HepG2 (cell line): ENCODE data around the gene TXNDC2. TPM values are rescaled to one million over a fixed set of nuclear protein-coding genes. Genes with fewer than 3 reads are reported as not detected.

Source experiments
- ATF7 ChIP-seq, 2 experiments: fragments of 450-650 bp in 1 of 2; sonication (generic) in 1 of 2; formaldehyde crosslinking in 1 of 2; IDR thresholded peaks; 2 replicates each; pipeline versions ENCODE4 v1.4.0 to v1.6.1; 2016 to 2020; ENCODE audit warnings: antibody characterized with exemption in 1 of 2, mild to moderate bottlenecking in 1 of 2, missing genetic modification reagents in 1 of 2
- NFE2L1 ChIP-seq: sonication (generic); formaldehyde crosslinking; IDR thresholded peaks from 2 replicates; pipeline ENCODE4 v1.4.0; 2020; ENCODE audit warnings: missing genetic modification reagents, mild to moderate bottlenecking, borderline replicate concordance
- RERE ChIP-seq: IDR thresholded peaks from 2 replicates; pipeline ENCODE4 v1.6.1; 2016; ENCODE audit warnings: low read depth, missing genetic modification reagents, missing compliant biosample characterization
- SCMH1 ChIP-seq: sonication (generic); formaldehyde crosslinking; IDR thresholded peaks from 2 replicates; pipeline ENCODE4 v1.9.0; 2021; ENCODE audit warnings: missing genetic modification reagents, mild to moderate bottlenecking, borderline replicate concordance
- SETDB1 ChIP-seq: sonication (generic); formaldehyde crosslinking; IDR thresholded peaks from 2 replicates; pipeline ENCODE4 v1.5.1; 2020; ENCODE audit warnings: missing genetic modification reagents, mild to moderate bottlenecking, borderline replicate concordance
- ZFP90 ChIP-seq: sonication (generic); formaldehyde crosslinking; IDR thresholded peaks from 2 replicates; pipeline ENCODE4 v1.8.0; 2022; ENCODE audit warnings: missing genetic modification reagents, mild to moderate bottlenecking, inconsistent platforms, borderline replicate concordance
- ZMYM4 ChIP-seq: sonication (generic); formaldehyde crosslinking; IDR thresholded peaks from 2 replicates; pipeline ENCODE4 v1.8.1; 2023; ENCODE audit warnings: mild to moderate bottlenecking, missing genetic modification reagents
- ZNF318 ChIP-seq: sonication (generic); formaldehyde crosslinking; IDR thresholded peaks from 2 replicates; pipeline ENCODE4 v1.4.0; 2020; ENCODE audit warnings: mild to moderate bottlenecking, missing genetic modification reagents
- ZNF513 ChIP-seq: sonication (generic); formaldehyde crosslinking; conservative IDR thresholded peaks from 2 replicates; pipeline ENCODE4 v1.5.0; 2020; ENCODE audit warnings: missing genetic modification reagents
- ZNF547 ChIP-seq: sonication (generic); formaldehyde crosslinking; IDR thresholded peaks from 2 replicates; pipeline ENCODE4 v1.5.1; 2020; ENCODE audit warnings: mild to moderate bottlenecking, missing genetic modification reagents
- ZNF766 ChIP-seq: sonication (generic); formaldehyde crosslinking; IDR thresholded peaks from 2 replicates; pipeline ENCODE4 v1.5.0; 2020; ENCODE audit warnings: missing genetic modification reagents, borderline replicate concordance
- polyA plus RNA-seq, 8 experiments: library from polyadenylated mRNA; depleted of rRNA in 3 of 8; stranded (reverse) in 7 of 8; unstranded in 1 of 8; fragments of >200 nt; fragmentation: Illumina TruSeq in 4 of 8; extraction: Trizol in 4 of 8; gene quantifications; 2 replicates each; pipeline versions ENCODE4 v1.2.1 to v1.2.3, GENCODE V29; 2011 to 2016; ENCODE audit warnings: low read depth in 4 of 8, missing spikeins in 1 of 8, mixed read lengths in 1 of 8; ENCODE audit not compliant: insufficient read depth in 1 of 8
- total RNA-seq, 5 experiments: library from RNA; depleted of rRNA; stranded (reverse); fragments of >200 nt; fragmentation: Illumina TruSeq; extraction: Trizol; gene quantifications; 2 replicates each; pipeline ENCODE4 v1.2.3, GENCODE V29; 2016; ENCODE audit warnings: low read depth in 1 of 5

The TXNDC2 gene
- total and polyA plus RNA-seq, 2 of the 13 experiments (the other 11 are each of a cell fraction or from before 2014, with no cell fraction given) = not detected

DNA sequence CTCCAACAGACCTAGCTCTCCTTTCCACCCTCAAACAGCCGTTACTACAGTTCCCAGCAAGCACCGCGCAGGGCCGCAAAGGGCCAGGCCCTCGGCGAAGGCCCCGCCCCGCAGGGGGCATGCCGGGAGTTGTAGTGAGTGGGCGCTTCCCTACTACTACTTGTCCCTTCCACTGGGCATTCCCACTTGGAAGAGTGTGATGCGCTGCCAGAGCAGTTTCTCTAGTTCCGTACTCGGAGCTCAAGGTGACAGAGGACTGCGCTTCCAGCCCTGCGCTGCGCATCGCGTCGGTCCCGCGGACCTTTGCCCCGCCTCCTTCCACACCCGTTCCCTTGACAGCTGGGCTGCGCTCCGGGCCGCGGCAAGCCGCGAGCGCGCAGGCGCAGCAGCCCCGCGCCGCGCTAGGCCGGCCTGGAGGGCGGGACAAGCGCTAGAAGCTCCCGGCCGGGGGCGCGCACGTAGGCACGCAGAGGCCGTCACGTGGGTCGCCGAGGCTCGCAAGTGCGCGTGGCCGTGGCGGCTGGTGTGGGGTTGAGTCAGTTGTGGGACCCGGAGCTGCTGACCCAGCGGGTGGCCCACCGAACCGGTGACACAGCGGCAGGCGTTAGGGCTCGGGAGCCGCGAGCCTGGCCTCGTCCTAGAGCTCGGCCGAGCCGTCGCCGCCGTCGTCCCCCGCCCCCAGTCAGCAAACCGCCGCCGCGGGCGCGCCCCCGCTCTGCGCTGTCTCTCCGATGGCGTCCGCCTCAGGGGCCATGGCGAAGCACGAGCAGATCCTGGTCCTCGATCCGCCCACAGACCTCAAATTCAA, 28.0 kb downstream of the TXNDC2 start, which contains the start of gene VAPA (continued):
- TF ChIP-seq RERE (no peak), ZNF766 (CRISPR knock-in tag) (peak; percentile 66; the same call in 1 of the 2 replicates), ZNF513 (CRISPR knock-in tag) (peak; percentile 37; the same call in 1 of the 2 replicates), ZNF547 (CRISPR knock-in tag) (no peak), ZMYM4 (peak; percentile 64), SCMH1 (CRISPR knock-in tag) (no peak), SETDB1 (CRISPR knock-in tag) (no peak), ZNF318 (no peak; the same call in 1 of the 2 replicates), ZFP90 (CRISPR knock-in tag) (peak; percentile 85; the same call in 1 of the 2 replicates), ATF7 (IDR thresholded peaks at IDR 0.05) (no peak), ATF7 (CRISPR knock-in tag; IDR thresholded peaks at IDR 0.05) (0 out of 2 replicates have a peak, but pooled peaks have one; percentile 15), NFE2L1 (no peak)
